Measurements from ENCODE around the gene AGPAT4. TPM values are rescaled to one million over a fixed set of nuclear protein-coding genes. Genes with fewer than 3 reads are reported as not detected.

Gene AGPAT4
- polyA plus RNA-seq, 2 of the 4 experiments (the other 2 are of a cell fraction) = 2.1 to 3.7 TPM

DNA sequence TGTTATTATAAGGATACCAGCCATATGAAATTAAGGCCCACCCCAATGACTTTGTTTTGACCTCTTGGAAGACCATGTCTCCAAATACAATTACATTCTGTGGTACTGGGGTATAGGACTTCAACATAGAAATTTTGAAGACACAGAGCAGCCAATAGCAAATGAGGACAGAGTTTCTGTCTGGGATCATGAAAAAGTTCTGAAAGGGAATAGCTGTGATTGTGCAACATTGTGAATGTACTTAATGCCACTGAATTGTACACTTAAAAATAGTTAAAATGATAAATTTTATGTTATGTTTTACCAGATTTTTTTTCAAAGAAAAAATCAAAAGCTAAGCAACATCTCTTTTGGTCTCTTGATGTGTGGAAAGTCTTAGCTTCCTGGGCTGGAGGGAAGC, 27.0 kb upstream of the AGPAT4 start:
- ChIA-PET CTCF (interaction anchor here (0.6 to 0.8 kb wide), 2 partner anchors 73 to 130 kb away, joined by 3 read pairs; no protein-coding TSS in a partner anchor), POLR2A (no interaction called here)
- Histone ChIP-seq H3K27ac (no peak overlapping the region), H3K9me3 (no peaks in the 10 kb centered on the region), H3K4me1 (peaks cover 20% of the 10 kb centered on the region), H3K4me2 (no peak overlapping the region), H3K4me3 (no peak overlapping the region)
- FAIRE-seq (no peak), ATAC-seq (no peak), DNase-seq (ENCODE audit: low read depth in 1 of 2, low spot score in 1 of 2) (no peak)
- TF ChIP-seq NPAS2 (CRISPR knock-in tag; IDR thresholded peaks at IDR 0.05; ENCODE audit: borderline replicate concordance) (no peak), CEBPB (IDR thresholded peaks at IDR 0.05) (0 out of 4 replicates have a peak, but pooled peaks of 1 of the 2 experiments have one; percentile 21), FOXS1 (CRISPR knock-in tag; IDR thresholded peaks at IDR 0.05) (no peak), MYC (IDR thresholded peaks at IDR 0.05; ENCODE audit: borderline replicate concordance, low read length) (no peak)
- TF ChIP-seq, protein P1, sequence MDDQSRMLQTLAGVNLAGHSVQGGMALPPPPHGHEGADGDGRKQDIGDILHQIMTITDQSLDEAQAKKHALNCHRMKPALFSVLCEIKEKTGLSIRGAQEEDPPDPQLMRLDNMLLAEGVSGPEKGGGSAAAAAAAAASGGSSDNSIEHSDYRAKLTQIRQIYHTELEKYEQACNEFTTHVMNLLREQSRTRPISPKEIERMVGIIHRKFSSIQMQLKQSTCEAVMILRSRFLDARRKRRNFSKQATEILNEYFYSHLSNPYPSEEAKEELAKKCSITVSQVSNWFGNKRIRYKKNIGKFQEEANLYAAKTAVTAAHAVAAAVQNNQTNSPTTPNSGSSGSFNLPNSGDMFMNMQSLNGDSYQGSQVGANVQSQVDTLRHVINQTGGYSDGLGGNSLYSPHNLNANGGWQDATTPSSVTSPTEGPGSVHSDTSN (IDR thresholded peaks at IDR 0.05) = no peak

DNA sequence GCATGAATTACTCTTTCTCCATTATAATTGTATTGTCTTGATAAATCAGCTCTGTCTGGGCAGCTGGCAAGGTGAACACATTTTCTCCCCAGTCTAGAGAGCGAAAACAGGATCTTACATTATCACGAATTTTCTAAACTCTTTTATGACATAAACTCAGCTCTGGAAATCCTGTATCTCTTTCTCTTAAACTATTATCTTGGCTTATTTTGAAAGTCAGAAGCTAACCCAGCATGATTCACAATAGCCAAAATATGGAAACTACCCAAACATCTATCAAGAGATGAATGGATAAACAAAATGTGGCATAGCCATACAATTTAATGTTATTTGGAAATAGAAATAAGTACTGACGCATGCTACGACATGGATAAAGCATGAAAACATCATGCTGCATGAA, 25.9 kb upstream of the AGPAT4 start:
- no peak for ATAC-seq
- Histone ChIP-seq H3K9me3 (no peaks in the 10 kb centered on the region), H3K4me3 (no peak overlapping the region), H3K27ac (no peak overlapping the region), H3K4me2 (no peak overlapping the region), H3K4me1 (peaks cover 20% of the 10 kb centered on the region)
- POLR2A ChIA-PET = no interaction called here
- no peak for TF ChIP-seq FOXS1 (CRISPR knock-in tag; IDR thresholded peaks at IDR 0.05)
- WGBS (ENCODE audit: missing lambda C conversion rate) = 69% methylated on average over 4 of the region's 4 CpGs
- no peak for DNase-seq (ENCODE audit: low read depth in 1 of 2, low spot score in 1 of 2)
- CTCF ChIA-PET = no interaction called here
- no peak for FAIRE-seq

- ATAC-seq (no peak), FAIRE-seq (no peak), DNase-seq (ENCODE audit: low read depth in 1 of 2, low spot score in 1 of 2) (no peak)
- WGBS (ENCODE audit: missing lambda C conversion rate) = 5% methylated on average over 1 of the region's 1 CpG
- no peak overlapping the region for H3K4me2 ChIP-seq
- no peak for TF ChIP-seq JUNB (IDR thresholded peaks at IDR 0.05)
- TF ChIP-seq ESRRA (IDR thresholded peaks at IDR 0.05; ENCODE audit: borderline replicate concordance, low read length) = no peak
- no peak for TF ChIP-seq GATA3 (IDR thresholded peaks at IDR 0.05; ENCODE audit: borderline replicate concordance)
- TF ChIP-seq, protein P1 (IDR thresholded peaks at IDR 0.05) = no peak
- TF ChIP-seq, protein P2, sequence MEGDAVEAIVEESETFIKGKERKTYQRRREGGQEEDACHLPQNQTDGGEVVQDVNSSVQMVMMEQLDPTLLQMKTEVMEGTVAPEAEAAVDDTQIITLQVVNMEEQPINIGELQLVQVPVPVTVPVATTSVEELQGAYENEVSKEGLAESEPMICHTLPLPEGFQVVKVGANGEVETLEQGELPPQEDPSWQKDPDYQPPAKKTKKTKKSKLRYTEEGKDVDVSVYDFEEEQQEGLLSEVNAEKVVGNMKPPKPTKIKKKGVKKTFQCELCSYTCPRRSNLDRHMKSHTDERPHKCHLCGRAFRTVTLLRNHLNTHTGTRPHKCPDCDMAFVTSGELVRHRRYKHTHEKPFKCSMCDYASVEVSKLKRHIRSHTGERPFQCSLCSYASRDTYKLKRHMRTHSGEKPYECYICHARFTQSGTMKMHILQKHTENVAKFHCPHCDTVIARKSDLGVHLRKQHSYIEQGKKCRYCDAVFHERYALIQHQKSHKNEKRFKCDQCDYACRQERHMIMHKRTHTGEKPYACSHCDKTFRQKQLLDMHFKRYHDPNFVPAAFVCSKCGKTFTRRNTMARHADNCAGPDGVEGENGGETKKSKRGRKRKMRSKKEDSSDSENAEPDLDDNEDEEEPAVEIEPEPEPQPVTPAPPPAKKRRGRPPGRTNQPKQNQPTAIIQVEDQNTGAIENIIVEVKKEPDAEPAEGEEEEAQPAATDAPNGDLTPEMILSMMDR (IDR thresholded peaks at IDR 0.05) = no peak
- no peak for TF ChIP-seq MAFK (IDR thresholded peaks at IDR 0.05; ENCODE audit: partially characterized antibody)
- TF ChIP-seq POLR2AphosphoS2 (conservative IDR thresholded peaks at IDR 0.05; ENCODE audit: low read length) = no peak
- TF ChIP-seq RAD21 (conservative IDR thresholded peaks at IDR 0.05 in 1 of 2, IDR thresholded peaks at IDR 0.05 in 1 of 2) = no peak
- TF ChIP-seq, protein P3, sequence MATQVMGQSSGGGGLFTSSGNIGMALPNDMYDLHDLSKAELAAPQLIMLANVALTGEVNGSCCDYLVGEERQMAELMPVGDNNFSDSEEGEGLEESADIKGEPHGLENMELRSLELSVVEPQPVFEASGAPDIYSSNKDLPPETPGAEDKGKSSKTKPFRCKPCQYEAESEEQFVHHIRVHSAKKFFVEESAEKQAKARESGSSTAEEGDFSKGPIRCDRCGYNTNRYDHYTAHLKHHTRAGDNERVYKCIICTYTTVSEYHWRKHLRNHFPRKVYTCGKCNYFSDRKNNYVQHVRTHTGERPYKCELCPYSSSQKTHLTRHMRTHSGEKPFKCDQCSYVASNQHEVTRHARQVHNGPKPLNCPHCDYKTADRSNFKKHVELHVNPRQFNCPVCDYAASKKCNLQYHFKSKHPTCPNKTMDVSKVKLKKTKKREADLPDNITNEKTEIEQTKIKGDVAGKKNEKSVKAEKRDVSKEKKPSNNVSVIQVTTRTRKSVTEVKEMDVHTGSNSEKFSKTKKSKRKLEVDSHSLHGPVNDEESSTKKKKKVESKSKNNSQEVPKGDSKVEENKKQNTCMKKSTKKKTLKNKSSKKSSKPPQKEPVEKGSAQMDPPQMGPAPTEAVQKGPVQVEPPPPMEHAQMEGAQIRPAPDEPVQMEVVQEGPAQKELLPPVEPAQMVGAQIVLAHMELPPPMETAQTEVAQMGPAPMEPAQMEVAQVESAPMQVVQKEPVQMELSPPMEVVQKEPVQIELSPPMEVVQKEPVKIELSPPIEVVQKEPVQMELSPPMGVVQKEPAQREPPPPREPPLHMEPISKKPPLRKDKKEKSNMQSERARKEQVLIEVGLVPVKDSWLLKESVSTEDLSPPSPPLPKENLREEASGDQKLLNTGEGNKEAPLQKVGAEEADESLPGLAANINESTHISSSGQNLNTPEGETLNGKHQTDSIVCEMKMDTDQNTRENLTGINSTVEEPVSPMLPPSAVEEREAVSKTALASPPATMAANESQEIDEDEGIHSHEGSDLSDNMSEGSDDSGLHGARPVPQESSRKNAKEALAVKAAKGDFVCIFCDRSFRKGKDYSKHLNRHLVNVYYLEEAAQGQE (IDR thresholded peaks at IDR 0.05) = no peak
- no peak for TF ChIP-seq EHMT2 (IDR thresholded peaks at IDR 0.05; ENCODE audit: low read depth)
- TF ChIP-seq ZNF302 (CRISPR knock-in tag; IDR thresholded peaks at IDR 0.05) = no peak
- no peak for TF ChIP-seq MYC (IDR thresholded peaks at IDR 0.05; ENCODE audit: borderline replicate concordance, low read length)
- TF ChIP-seq, protein P4, sequence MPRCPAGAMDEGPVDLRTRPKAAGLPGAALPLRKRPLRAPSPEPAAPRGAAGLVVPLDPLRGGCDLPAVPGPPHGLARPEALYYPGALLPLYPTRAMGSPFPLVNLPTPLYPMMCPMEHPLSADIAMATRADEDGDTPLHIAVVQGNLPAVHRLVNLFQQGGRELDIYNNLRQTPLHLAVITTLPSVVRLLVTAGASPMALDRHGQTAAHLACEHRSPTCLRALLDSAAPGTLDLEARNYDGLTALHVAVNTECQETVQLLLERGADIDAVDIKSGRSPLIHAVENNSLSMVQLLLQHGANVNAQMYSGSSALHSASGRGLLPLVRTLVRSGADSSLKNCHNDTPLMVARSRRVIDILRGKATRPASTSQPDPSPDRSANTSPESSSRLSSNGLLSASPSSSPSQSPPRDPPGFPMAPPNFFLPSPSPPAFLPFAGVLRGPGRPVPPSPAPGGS (IDR thresholded peaks at IDR 0.05) = no peak
- no peak for TF ChIP-seq PHF8 (IDR thresholded peaks at IDR 0.05; ENCODE audit: borderline replicate concordance, low read depth)
- no peak for TF ChIP-seq HOXA7 (CRISPR knock-in tag; IDR thresholded peaks at IDR 0.05)
- TF ChIP-seq, protein P5, sequence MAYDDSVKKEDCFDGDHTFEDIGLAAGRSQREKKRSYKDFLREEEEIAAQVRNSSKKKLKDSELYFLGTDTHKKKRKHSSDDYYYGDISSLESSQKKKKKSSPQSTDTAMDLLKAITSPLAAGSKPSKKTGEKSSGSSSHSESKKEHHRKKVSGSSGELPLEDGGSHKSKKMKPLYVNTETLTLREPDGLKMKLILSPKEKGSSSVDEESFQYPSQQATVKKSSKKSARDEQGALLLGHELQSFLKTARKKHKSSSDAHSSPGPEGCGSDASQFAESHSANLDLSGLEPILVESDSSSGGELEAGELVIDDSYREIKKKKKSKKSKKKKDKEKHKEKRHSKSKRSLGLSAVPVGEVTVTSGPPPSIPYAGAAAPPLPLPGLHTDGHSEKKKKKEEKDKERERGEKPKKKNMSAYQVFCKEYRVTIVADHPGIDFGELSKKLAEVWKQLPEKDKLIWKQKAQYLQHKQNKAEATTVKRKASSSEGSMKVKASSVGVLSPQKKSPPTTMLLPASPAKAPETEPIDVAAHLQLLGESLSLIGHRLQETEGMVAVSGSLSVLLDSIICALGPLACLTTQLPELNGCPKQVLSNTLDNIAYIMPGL (CRISPR knock-in tag; IDR thresholded peaks at IDR 0.05; ENCODE audit: borderline replicate concordance) = no peak
- no peak for TF ChIP-seq CBX2 (IDR thresholded peaks at IDR 0.05; ENCODE audit: borderline replicate concordance, low read depth)
- H3K27ac ChIP-seq = no peak overlapping the region
- H3K4me1 ChIP-seq = no peaks in the 10 kb centered on the region
- no peak overlapping the region for H3K4me3 ChIP-seq
- CTCF ChIA-PET = no interaction called here
- POLR2A ChIA-PET = no interaction called here
- H3K9me3 ChIP-seq = no peaks in the 10 kb centered on the region
Measured at GRCh38 chr6:161295784-161296183, 21.9 kb upstream of the AGPAT4 start.

All from A549 (cell line).